GM23338 (cell line): ENCODE results near the gene ASAP2. TPM values are rescaled to one million over a fixed set of nuclear protein-coding genes. Genes with fewer than 3 reads are reported as not detected.

ENCODE experiments used
- ATAC-seq: fragments of 200-7000 bp; cut with Tn5 transposase; 3 replicates; pipeline ENCODE4 v1.9.1; 2020
- DNase-seq: peaks from one replicate; pipeline ENCODE4 v3.0.0-alpha.2; 2015; ENCODE audit warnings: low spot score
- H2AFZ ChIP-seq: fragments of 200-600 bp; sonication (generic); 2 replicates; pipeline ENCODE4 v1.8.0; 2016; ENCODE audit warnings: antibody characterized with exemption, mild to moderate bottlenecking, moderate library complexity
- H3F3A ChIP-seq: fragments of 200-600 bp; sonication (generic); replicated peaks from 2 replicates; pipeline ENCODE4 v1.8.0; 2017; ENCODE audit warnings: antibody characterized with exemption, mixed run types, low read depth
- H3K27ac ChIP-seq: fragments of 200-600 bp; sonication (generic); 2 replicates; pipeline ENCODE4 v1.6.1; 2016; ENCODE audit warnings: low read depth
- H3K27me3 ChIP-seq: fragments of 200-600 bp; sonication (generic); 2 replicates; pipeline ENCODE4 v1.8.0; 2016; ENCODE audit warnings: mild to moderate bottlenecking, mixed run types, moderate library complexity; ENCODE audit not compliant: insufficient read depth
- H3K36me3 ChIP-seq: fragments of 200-600 bp; sonication (generic); 2 replicates; pipeline ENCODE4 v1.8.0; 2016; ENCODE audit warnings: mild to moderate bottlenecking; ENCODE audit not compliant: insufficient read depth
- H3K4me1 ChIP-seq: fragments of 200-600 bp; sonication (generic); 2 replicates; pipeline ENCODE4 v1.8.0; 2016; ENCODE audit warnings: mild to moderate bottlenecking, moderate library complexity; ENCODE audit not compliant: insufficient read depth
- H3K4me2 ChIP-seq: fragments of 200-600 bp; sonication (generic); 2 replicates; pipeline ENCODE4 v1.7.1; 2017; ENCODE audit warnings: mixed run types
- H3K4me3 ChIP-seq: fragments of 200-600 bp; sonication (generic); 2 replicates; pipeline ENCODE4 v1.6.1; 2016; ENCODE audit warnings: mixed run types
- H3K79me2 ChIP-seq: fragments of 200-600 bp; sonication (generic); replicated peaks from 2 replicates; pipeline ENCODE4 v1.8.0; 2017; ENCODE audit warnings: mild to moderate bottlenecking; ENCODE audit not compliant: insufficient read depth
- H3K9me2 ChIP-seq: fragments of 200-600 bp; sonication (generic); 2 replicates; pipeline ENCODE4 v1.8.0; 2017; ENCODE audit not compliant: insufficient read depth
- H4K20me1 ChIP-seq: fragments of 200-600 bp; sonication (generic); replicated peaks from 2 replicates; pipeline ENCODE4 v1.8.0; 2017; ENCODE audit warnings: mild to moderate bottlenecking; ENCODE audit not compliant: insufficient read depth
- H3K27ac Mint-ChIP-seq: 2 replicates; pipeline ENCODE4 v1.8.0; 2020; ENCODE audit warnings: inconsistent platforms, mild to moderate bottlenecking, moderate library complexity, mixed read lengths
- H3K27me3 Mint-ChIP-seq: 3 replicates; pipeline ENCODE4 v1.8.0; 2022; ENCODE audit warnings: low read depth, mild to moderate bottlenecking, moderate library complexity, mixed read lengths, inconsistent platforms; ENCODE audit not compliant: insufficient read depth, poor library complexity
- H3K36me3 Mint-ChIP-seq: 3 replicates; pipeline ENCODE4 v1.8.0; 2021; ENCODE audit warnings: low read depth, mild to moderate bottlenecking, inconsistent platforms, moderate library complexity, mixed read lengths
- H3K4me1 Mint-ChIP-seq: 3 replicates; pipeline ENCODE4 v1.8.0; 2020; ENCODE audit warnings: mild to moderate bottlenecking, inconsistent platforms, mixed read lengths
- H3K4me3 Mint-ChIP-seq: 3 replicates; pipeline ENCODE4 v1.8.0; 2021; ENCODE audit warnings: moderate library complexity, mild to moderate bottlenecking, inconsistent platforms, mixed read lengths
- H3K9me3 Mint-ChIP-seq: 3 replicates; pipeline ENCODE4 v1.8.0; 2020; ENCODE audit warnings: moderate library complexity, mild to moderate bottlenecking, inconsistent platforms, mixed read lengths
- CREB1 ChIP-seq: fragments of 250-450 bp; sonication (Bioruptor Pico); IDR thresholded peaks from 2 replicates; pipeline ENCODE4 v1.5.0; 2020; ENCODE audit warnings: low read depth, mild to moderate bottlenecking, moderate library complexity
- EZH2 ChIP-seq: fragments of 200-600 bp; sonication (generic); IDR thresholded peaks from one replicate; pipeline ENCODE4 v1.8.0; 2017; ENCODE audit warnings: antibody characterized with exemption, mild to moderate bottlenecking, low read depth; ENCODE audit not compliant: unreplicated experiment
- EZH2phosphoT487 ChIP-seq: fragments of 200-600 bp; sonication (generic); IDR thresholded peaks from one replicate; pipeline ENCODE4 v1.8.1; 2018; ENCODE audit warnings: antibody characterized with exemption; ENCODE audit not compliant: unreplicated experiment
- JUNB ChIP-seq: IDR thresholded peaks from one replicate; pipeline ENCODE4 v1.6.1; 2016; ENCODE audit warnings: antibody characterized with exemption; ENCODE audit not compliant: unreplicated experiment
- POLR2AphosphoS5 ChIP-seq: IDR thresholded peaks from 2 replicates; pipeline ENCODE4 v1.6.1; 2016; ENCODE audit warnings: antibody characterized with exemption, low read depth
- STAT1 ChIP-seq: IDR thresholded peaks from one replicate; pipeline ENCODE4 v1.6.1; 2016; ENCODE audit warnings: antibody characterized with exemption; ENCODE audit not compliant: unreplicated experiment
- ZNF331 ChIP-seq: fragments of 250-450 bp; sonication (Bioruptor Pico); IDR thresholded peaks from 2 replicates; pipeline ENCODE4 v1.5.0; 2020; ENCODE audit warnings: low read depth, mild to moderate bottlenecking, moderate library complexity
- polyA plus RNA-seq: library from polyadenylated mRNA; unstranded; fragments of >200 nt; fragmentation: Nextera tagmentation; extraction: Ambion mirVana; gene quantifications from 2 replicates; pipeline ENCODE4 v1.2.1, GENCODE V29; 2016
- total RNA-seq: library from RNA; depleted of rRNA; stranded (reverse); fragments of >200 nt; shearing (Covaris generic); gene quantifications from 2 replicates; pipeline ENCODE4 v1.2.3, GENCODE V29; 2014
- TF ChIP-seq, protein P1 (sequence below): fragments of 250-450 bp; sonication (Bioruptor Pico); IDR thresholded peaks from 2 replicates; pipeline ENCODE4 v1.5.0; 2020; ENCODE audit warnings: mild to moderate bottlenecking, moderate library complexity
- TF ChIP-seq, protein P2 (sequence below): IDR thresholded peaks from one replicate; pipeline ENCODE4 v1.6.1; 2018; ENCODE audit warnings: antibody characterized with exemption; ENCODE audit not compliant: unreplicated experiment
- TF ChIP-seq, protein P3 (sequence below): IDR thresholded peaks from 2 replicates; pipeline ENCODE4 v1.6.1; 2016; ENCODE audit warnings: antibody characterized with exemption

The ASAP2 gene
- total and polyA plus RNA-seq, 2 experiments from 2014 or later = 2.6 to 15.6 TPM

DNA sequence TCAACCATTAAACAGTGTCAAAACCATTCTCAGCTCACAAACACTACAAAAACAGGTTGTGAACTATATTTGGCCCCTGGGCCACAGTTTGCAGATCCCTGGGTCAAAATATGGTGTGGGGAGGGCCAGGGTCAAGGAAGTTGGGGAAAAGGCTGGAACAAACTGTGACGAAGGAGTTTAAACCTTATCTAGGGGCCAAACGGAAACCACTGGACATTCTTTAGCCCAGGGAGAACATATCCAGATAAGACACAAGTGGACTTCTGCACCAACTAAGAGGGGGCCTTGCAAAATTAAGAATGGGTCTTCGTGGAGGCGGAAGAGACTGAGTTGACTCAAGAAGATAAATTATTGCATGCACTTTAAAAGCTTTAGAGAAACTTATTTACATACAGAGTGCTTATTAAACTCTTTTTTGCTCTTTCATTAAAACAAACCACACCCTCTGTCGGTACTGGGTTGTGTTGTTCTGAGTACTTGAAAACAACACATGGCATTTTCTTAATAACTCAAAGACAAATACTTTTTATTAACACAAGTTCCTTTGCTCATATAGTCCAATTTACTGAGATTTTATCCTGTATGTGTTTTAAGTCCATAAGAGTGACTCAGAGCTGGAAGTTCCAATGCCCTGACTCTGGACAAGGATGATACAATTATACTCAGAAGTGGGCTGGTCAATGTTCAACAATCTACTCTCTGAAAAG lies 5.3 kb upstream of the ASAP2 start:
- ATAC-seq (no peak), DNase-seq (no peak)
- no peaks in the 10 kb centered on the region for H3K36me3 ChIP-seq
- no peaks in the 10 kb centered on the region for H4K20me1 ChIP-seq
- H3K27me3 ChIP-seq = peaks cover 14% of the 10 kb centered on the region
- no peaks in the 10 kb centered on the region for H3K9me3 Mint-ChIP-seq
- no peaks in the 10 kb centered on the region for H3K36me3 Mint-ChIP-seq
- no peak overlapping the region for H3K27ac ChIP-seq
- H2AFZ ChIP-seq = no peak overlapping the region
- H3K27ac Mint-ChIP-seq = no peak overlapping the region
- peaks cover 19% of the 10 kb centered on the region for H3K4me1 Mint-ChIP-seq
- H3K4me2 ChIP-seq = no peak overlapping the region
- TF ChIP-seq, protein P1, sequence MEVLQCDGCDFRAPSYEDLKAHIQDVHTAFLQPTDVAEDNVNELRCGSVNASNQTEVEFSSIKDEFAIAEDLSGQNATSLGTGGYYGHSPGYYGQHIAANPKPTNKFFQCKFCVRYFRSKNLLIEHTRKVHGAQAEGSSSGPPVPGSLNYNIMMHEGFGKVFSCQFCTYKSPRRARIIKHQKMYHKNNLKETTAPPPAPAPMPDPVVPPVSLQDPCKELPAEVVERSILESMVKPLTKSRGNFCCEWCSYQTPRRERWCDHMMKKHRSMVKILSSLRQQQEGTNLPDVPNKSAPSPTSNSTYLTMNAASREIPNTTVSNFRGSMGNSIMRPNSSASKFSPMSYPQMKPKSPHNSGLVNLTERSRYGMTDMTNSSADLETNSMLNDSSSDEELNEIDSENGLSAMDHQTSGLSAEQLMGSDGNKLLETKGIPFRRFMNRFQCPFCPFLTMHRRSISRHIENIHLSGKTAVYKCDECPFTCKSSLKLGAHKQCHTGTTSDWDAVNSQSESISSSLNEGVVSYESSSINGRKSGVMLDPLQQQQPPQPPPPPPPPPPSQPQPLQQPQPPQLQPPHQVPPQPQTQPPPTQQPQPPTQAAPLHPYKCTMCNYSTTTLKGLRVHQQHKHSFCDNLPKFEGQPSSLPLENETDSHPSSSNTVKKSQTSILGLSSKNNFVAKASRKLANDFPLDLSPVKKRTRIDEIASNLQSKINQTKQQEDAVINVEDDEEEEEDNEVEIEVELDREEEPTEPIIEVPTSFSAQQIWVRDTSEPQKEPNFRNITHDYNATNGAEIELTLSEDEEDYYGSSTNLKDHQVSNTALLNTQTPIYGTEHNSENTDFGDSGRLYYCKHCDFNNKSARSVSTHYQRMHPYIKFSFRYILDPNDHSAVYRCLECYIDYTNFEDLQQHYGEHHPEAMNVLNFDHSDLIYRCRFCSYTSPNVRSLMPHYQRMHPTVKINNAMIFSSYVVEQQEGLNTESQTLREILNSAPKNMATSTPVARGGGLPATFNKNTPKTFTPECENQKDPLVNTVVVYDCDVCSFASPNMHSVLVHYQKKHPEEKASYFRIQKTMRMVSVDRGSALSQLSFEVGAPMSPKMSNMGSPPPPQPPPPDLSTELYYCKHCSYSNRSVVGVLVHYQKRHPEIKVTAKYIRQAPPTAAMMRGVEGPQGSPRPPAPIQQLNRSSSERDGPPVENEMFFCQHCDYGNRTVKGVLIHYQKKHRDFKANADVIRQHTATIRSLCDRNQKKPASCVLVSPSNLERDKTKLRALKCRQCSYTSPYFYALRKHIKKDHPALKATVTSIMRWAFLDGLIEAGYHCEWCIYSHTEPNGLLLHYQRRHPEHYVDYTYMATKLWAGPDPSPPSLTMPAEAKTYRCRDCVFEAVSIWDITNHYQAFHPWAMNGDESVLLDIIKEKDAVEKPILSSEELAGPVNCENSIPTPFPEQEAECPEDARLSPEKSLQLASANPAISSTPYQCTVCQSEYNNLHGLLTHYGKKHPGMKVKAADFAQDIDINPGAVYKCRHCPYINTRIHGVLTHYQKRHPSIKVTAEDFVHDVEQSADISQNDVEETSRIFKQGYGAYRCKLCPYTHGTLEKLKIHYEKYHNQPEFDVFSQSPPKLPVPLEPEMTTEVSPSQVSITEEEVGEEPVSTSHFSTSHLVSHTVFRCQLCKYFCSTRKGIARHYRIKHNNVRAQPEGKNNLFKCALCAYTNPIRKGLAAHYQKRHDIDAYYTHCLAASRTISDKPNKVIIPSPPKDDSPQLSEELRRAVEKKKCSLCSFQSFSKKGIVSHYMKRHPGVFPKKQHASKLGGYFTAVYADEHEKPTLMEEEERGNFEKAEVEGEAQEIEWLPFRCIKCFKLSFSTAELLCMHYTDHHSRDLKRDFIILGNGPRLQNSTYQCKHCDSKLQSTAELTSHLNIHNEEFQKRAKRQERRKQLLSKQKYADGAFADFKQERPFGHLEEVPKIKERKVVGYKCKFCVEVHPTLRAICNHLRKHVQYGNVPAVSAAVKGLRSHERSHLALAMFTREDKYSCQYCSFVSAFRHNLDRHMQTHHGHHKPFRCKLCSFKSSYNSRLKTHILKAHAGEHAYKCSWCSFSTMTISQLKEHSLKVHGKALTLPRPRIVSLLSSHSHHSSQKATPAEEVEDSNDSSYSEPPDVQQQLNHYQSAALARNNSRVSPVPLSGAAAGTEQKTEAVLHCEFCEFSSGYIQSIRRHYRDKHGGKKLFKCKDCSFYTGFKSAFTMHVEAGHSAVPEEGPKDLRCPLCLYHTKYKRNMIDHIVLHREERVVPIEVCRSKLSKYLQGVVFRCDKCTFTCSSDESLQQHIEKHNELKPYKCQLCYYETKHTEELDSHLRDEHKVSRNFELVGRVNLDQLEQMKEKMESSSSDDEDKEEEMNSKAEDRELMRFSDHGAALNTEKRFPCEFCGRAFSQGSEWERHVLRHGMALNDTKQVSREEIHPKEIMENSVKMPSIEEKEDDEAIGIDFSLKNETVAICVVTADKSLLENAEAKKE = no peak
- TF ChIP-seq JUNB (no peak), EZH2 (no peak), EZH2phosphoT487 (no peak), CREB1 (CRISPR knock-in tag) (no peak), POLR2AphosphoS5 (no peak), STAT1 (no peak), ZNF331 (CRISPR knock-in tag) (no peak)
- TF ChIP-seq, protein P2, sequence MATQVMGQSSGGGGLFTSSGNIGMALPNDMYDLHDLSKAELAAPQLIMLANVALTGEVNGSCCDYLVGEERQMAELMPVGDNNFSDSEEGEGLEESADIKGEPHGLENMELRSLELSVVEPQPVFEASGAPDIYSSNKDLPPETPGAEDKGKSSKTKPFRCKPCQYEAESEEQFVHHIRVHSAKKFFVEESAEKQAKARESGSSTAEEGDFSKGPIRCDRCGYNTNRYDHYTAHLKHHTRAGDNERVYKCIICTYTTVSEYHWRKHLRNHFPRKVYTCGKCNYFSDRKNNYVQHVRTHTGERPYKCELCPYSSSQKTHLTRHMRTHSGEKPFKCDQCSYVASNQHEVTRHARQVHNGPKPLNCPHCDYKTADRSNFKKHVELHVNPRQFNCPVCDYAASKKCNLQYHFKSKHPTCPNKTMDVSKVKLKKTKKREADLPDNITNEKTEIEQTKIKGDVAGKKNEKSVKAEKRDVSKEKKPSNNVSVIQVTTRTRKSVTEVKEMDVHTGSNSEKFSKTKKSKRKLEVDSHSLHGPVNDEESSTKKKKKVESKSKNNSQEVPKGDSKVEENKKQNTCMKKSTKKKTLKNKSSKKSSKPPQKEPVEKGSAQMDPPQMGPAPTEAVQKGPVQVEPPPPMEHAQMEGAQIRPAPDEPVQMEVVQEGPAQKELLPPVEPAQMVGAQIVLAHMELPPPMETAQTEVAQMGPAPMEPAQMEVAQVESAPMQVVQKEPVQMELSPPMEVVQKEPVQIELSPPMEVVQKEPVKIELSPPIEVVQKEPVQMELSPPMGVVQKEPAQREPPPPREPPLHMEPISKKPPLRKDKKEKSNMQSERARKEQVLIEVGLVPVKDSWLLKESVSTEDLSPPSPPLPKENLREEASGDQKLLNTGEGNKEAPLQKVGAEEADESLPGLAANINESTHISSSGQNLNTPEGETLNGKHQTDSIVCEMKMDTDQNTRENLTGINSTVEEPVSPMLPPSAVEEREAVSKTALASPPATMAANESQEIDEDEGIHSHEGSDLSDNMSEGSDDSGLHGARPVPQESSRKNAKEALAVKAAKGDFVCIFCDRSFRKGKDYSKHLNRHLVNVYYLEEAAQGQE = no peak
- TF ChIP-seq, protein P3, sequence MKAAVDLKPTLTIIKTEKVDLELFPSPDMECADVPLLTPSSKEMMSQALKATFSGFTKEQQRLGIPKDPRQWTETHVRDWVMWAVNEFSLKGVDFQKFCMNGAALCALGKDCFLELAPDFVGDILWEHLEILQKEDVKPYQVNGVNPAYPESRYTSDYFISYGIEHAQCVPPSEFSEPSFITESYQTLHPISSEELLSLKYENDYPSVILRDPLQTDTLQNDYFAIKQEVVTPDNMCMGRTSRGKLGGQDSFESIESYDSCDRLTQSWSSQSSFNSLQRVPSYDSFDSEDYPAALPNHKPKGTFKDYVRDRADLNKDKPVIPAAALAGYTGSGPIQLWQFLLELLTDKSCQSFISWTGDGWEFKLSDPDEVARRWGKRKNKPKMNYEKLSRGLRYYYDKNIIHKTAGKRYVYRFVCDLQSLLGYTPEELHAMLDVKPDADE = no peak
- H3K9me2 ChIP-seq = no peaks in the 10 kb centered on the region; the same call in 1 of the 2 replicates
- no peak overlapping the region for H3K4me3 ChIP-seq
- peaks cover 12% of the 10 kb centered on the region for H3K4me1 ChIP-seq
- H3K27me3 Mint-ChIP-seq = peaks cover 11% of the 10 kb centered on the region
- no peak overlapping the region for H3K4me3 Mint-ChIP-seq
- no peaks in the 10 kb centered on the region for H3K79me2 ChIP-seq
- 0 out of 2 replicates have a peak, but pooled peaks cover 3% of the 10 kb centered on the region for H3F3A ChIP-seq
